ENCODE results near the gene ZNF680.
"Not testable (repeated sequence)": the region's sequence is repeated elsewhere in the genome, so short reads cannot be mapped to it uniquely, and the experiment has no call there.

The ZNF680 gene

GRCh38 chr7:64557601-64558322 is 5.1 kb downstream of the ZNF680 start:
- DNase-seq (ENCODE audit: low spot score): no peak

GRCh38 chr7:64555046-64555445 is 7.8 kb downstream of the ZNF680 start:
- no peak for DNase-seq (ENCODE audit: low spot score)

GRCh38 chr7:64554188-64554587 is 8.7 kb downstream of the ZNF680 start:
- DNase-seq (ENCODE audit: low spot score): not testable (repeated sequence)

- no peak for DNase-seq (ENCODE audit: low spot score)
Measured at GRCh38 chr7:64551375-64552142, 11.3 kb downstream of the ZNF680 start.

DNA sequence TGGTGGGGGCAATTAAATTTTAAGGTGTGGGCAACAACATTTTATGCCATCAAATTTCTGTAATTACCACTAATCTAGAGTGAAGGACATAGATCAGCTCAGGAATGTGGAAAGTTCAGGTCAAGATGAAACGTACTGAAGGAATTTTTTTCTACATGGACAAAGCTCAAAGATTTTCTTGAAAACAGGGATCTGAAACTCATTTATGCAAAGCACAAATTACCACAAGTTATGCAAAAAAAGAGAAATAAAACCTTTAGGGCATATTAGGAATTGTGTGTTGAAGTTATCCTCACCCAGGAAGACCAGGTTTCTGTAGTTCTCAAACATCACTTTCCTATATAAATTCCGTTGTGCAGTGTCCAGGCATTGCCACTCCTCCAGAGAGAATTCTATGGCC is 18.9 kb downstream of the ZNF680 start:
- no peak for DNase-seq (ENCODE audit: low spot score)

DNA sequence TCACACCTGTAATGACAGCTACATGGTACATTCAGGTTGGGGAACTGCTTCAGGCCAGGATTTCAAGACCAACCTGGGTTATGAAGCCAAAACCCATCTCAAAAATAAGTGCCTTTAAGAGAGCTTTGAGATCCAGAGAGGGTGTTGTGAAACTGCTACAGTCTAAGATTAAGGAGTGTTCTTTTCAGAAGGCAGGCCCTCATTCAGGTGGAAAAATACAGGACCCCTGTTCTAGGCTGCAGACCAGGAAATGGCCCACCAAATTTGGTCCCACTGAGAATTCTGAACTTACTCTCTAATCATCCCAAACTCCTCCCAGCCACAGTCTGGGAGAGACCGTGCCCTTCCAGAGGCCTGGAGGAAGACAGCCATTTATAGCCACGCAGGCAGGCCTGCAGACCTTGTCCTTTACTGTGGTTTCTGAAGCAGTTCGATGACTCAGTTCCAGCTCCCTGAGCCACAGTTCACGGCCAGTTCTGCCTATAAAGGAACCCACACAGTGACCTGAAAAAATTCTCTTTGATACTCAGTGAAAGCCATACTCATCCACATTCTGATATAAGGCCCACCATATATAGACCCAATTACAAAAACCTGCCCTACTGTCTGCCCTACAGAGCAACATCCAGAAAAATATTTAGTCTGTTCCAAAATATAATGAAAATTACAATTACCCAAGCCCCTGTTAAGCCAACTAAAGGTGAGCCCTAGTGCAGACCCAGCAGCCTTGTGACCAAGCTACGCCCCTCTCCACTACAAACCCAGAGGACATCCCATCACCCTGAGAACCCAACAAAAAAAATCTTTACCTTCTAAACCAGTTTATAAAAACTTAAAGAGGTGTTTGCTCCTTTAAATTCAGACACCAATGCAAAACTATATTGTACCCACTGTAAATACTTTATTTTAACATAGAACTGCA is 21.2 kb downstream of the ZNF680 start:
- no peak for DNase-seq (ENCODE audit: low spot score)

- DNase-seq (ENCODE audit: low spot score): no peak
Measured at GRCh38 chr7:64533756-64534155, 29.1 kb downstream of the ZNF680 start.

- no peak for DNase-seq (ENCODE audit: low spot score)
Measured at GRCh38 chr7:64528770-64529169, 34.1 kb downstream of the ZNF680 start.

DNA sequence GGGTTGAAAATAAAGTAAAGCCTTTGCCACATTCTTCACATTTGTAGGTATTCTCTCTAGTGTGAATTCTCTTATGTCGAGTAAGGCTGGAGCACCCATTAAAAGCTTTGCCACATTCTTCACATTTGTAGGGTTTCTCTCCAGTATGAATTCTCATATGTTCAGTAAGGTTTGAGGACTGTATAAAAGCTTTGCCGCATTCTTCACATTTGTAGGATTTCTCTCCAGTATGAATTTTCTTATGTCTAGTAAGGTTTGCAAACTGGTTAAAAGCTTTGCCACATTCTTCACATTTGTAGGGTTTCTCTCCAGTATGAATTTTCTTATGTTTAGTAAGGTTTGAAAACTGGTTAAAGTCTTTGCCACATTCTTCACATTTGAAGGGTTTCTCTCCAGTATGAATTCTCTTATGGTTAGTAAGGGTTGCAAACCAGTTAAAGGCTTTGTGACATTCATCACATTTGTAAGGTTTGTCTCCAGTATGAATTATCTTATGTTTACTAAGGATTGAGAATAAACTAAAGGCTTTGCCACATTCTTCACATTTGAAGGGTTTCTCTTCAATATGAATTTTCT is 41.4 kb downstream of the ZNF680 start:
- DNase-seq (ENCODE audit: low spot score): no peak

DNA sequence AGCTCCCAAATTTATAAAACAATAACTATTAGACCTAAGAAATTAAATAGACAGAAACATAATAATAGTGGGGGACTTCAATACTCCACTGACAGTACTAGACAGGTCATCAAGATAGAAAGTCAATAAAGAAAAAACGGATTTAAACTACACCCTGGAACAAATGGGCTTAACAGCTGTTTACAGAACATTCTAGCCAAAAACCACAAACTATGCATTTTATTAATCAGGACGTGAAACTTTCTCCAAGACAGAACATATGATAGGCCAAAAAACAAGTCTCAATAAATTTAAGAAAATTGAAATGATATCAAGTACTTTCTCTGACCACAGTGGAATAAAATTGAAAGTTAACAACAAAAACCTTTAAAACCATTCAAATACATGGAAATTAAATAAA is 46.4 kb downstream of the ZNF680 start:
- no peak for DNase-seq (ENCODE audit: low spot score)

DNA sequence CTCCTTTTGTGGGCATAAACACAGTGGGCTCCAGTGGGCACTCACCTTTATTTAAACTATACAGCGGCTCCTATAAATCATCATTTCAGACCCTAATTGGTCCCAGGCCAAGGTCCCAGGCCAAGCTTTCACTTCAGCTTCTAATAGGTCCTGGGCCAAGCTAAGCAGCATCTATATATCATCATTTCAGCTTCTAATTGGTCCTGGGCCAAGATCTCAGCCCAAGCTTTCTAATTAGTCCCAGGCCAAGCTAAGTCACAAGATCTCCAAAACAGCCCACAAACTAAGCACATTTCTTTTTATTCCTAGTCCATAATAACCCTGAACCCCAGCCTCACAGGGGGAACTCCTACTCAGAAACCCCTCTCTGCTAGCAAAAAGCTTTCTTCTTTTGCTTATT is 47.1 kb downstream of the ZNF680 start:
- DNase-seq (ENCODE audit: low spot score): no peak

- DNase-seq (ENCODE audit: low spot score): no peak
Measured at GRCh38 chr7:64515330-64515729, 47.5 kb downstream of the ZNF680 start.

GRCh38 chr7:64509583-64509982 is 53.3 kb downstream of the ZNF680 start:
- no peak for DNase-seq (ENCODE audit: low spot score)

GRCh38 chr7:64504581-64505120 is 58.2 kb downstream of the ZNF680 start:
- DNase-seq (ENCODE audit: low spot score): no peak

- DNase-seq (ENCODE audit: low spot score): no peak
Measured at GRCh38 chr7:64498270-64498669, 64.6 kb downstream of the ZNF680 start.

DNA sequence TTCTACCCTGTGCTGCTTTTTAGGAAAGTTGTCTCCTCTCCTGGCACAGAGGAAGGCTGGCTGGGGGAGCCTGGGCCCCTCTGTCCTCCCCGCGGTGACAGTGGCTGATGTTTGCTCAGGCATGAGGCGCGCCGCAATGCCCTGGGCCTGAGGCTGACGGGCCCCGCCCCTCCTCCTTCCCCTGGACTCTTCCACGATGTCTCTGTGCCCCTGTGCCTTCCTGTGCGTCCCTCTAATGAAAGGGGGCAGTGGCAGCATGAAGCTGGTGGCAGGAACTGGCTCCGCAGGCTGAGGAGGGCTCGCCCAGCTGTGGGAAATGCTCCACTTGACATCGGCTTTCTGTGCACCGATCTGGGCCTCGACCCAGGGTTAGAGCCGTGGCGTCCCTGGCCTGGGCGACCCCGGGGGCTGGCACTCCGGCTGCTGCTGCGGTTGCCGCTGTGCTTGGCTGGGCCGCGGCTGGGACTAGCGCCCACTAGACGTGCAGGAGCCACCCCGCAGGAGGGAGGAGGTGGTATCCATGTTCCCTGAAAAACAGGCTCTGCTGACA is 67.9 kb downstream of the ZNF680 start:
- DNase-seq (ENCODE audit: low spot score): no peak

- no peak for DNase-seq (ENCODE audit: low spot score)
Measured at GRCh38 chr7:64485623-64486022, 77.2 kb downstream of the ZNF680 start.
